ENCODE results near the gene CYP24A1. TPM values are rescaled to one million over a fixed set of nuclear protein-coding genes. Genes with fewer than 3 reads are reported as not detected.

CYP24A1 gene
- total and polyA plus RNA-seq, 2 of the 13 experiments (the other 11 are each of a cell fraction or from before 2014, with no cell fraction given) = 9.4 to 32.7 TPM

- TF ChIP-seq REPIN1 (CRISPR knock-in tag; IDR thresholded peaks at IDR 0.05; ENCODE audit: borderline replicate concordance, low read depth) (peak; percentile 45; the same call in 1 of the 2 replicates), ZNF230 (CRISPR knock-in tag; IDR thresholded peaks at IDR 0.05) (no peak), ATF3 (CRISPR knock-in tag; IDR thresholded peaks at IDR 0.05) (no peak), ZNF572 (CRISPR knock-in tag; IDR thresholded peaks at IDR 0.05) (no peak), ZBTB21 (CRISPR knock-in tag; IDR thresholded peaks at IDR 0.05) (no peak), CTCF (CRISPR knock-in tag; IDR thresholded peaks at IDR 0.05) (peak; percentile 92), TBP (CRISPR knock-in tag; IDR thresholded peaks at IDR 0.05) (no peak), NFE2 (CRISPR knock-in tag; IDR thresholded peaks at IDR 0.05) (no peak), ZNF619 (CRISPR knock-in tag; IDR thresholded peaks at IDR 0.05) (no peak), ERF (CRISPR knock-in tag; IDR thresholded peaks at IDR 0.05) (peak; percentile 77; the same call in 1 of the 2 replicates), ZNF138 (CRISPR knock-in tag; IDR thresholded peaks at IDR 0.05; ENCODE audit: low read depth) (no peak), TP53 (CRISPR knock-in tag; conservative IDR thresholded peaks at IDR 0.05) (0 out of 2 replicates have a peak, but pooled peaks have one; percentile 28), PPARG (CRISPR knock-in tag; conservative IDR thresholded peaks at IDR 0.05) (0 out of 2 replicates have a peak, but pooled peaks have one; percentile 23), RFXANK (CRISPR knock-in tag; IDR thresholded peaks at IDR 0.05) (no peak), MAFF (IDR thresholded peaks at IDR 0.05; ENCODE audit: low read depth, low read length) (peak; percentile 23; the same call in 1 of the 2 replicates), TSC22D2 (CRISPR knock-in tag; IDR thresholded peaks at IDR 0.05; ENCODE audit: borderline replicate concordance) (peak; percentile 18; the same call in 1 of the 2 replicates), GMEB1 (CRISPR knock-in tag; IDR thresholded peaks at IDR 0.05; ENCODE audit: borderline replicate concordance) (no peak), KDM5A (IDR thresholded peaks at IDR 0.05; ENCODE audit: borderline replicate concordance, low read length) (peak; percentile 30; the same call in 1 of the 2 replicates), FOXA3 (CRISPR knock-in tag; IDR thresholded peaks at IDR 0.05) (peak; percentile 67), ZNF616 (CRISPR knock-in tag; IDR thresholded peaks at IDR 0.05; ENCODE audit: low read depth) (no peak), GTF3A (CRISPR knock-in tag; conservative IDR thresholded peaks at IDR 0.05) (no peak), PHF20 (CRISPR knock-in tag; IDR thresholded peaks at IDR 0.05) (no peak), ATF7-NPFF (CRISPR knock-in tag; IDR thresholded peaks at IDR 0.05; ENCODE audit: low read depth) (no peak), ZFX (CRISPR knock-in tag; IDR thresholded peaks at IDR 0.05; ENCODE audit: low read depth) (0 out of 2 replicates have a peak, but pooled peaks have one; percentile 25), HMG20A (CRISPR knock-in tag; IDR thresholded peaks at IDR 0.05; ENCODE audit: borderline replicate concordance) (peak; percentile 12; the same call in 1 of the 2 replicates), ZNF317 (CRISPR knock-in tag; IDR thresholded peaks at IDR 0.05) (no peak), PLSCR1 (CRISPR knock-in tag; IDR thresholded peaks at IDR 0.05; ENCODE audit: borderline replicate concordance) (no peak)
Measured at GRCh38 chr20:54197621-54198604, 24.1 kb upstream of the CYP24A1 start (continued).
